NCI-H1930 (cell line): ENCODE measurements around the gene HMGXB4.

Experiments used
- DNase-seq, 2 experiments: peaks; one replicate each; lab custom pipeline; 2025; lab: John Stamatoyannopoulos, UW

HMGXB4 gene

GRCh38 chr22:35326854-35327562 lies 69.7 kb downstream of the HMGXB4 start:
- DNase-seq, result no peak

DNA sequence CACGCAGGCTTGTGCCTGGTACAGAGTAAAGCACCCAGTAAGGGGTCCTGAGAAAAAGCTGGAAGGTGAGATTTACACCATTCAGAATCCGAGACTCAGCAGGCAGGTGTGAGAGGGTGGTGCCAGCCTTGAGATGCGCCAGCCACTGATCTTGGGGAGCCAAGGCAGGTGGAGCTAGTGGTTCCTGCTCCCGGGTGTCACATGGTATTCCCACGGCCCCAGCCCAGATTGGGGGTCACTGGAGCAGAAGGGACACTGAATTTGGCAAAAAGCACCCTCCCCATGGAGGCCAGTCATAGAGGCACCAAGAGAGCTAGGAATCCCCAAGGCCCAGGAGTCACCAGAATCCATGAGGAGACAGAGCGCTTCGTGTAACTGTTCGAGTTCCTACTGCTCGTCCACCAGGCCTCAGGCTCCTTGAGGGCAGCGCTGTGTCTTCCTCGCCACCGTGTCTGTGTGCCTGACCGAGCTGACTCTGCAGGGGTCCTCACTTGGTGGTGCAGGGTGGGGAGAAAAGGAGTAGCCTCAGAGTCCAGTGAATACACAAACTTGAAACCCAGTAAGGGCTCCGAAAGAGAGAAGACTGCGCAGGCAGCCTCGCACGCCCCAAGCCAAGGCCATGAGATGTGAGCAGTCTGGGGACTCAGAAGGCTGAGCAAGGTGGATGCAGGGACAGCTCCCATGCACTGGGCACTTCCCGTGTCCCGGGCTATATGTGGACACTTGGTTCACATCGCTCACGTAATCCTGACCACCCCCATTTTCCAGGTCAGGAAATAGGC lies 70.6 kb downstream of the HMGXB4 start:
- no peak for DNase-seq

- no peak for DNase-seq
Measured at GRCh38 chr22:35328472-35328885, 71.2 kb downstream of the HMGXB4 start.

DNA sequence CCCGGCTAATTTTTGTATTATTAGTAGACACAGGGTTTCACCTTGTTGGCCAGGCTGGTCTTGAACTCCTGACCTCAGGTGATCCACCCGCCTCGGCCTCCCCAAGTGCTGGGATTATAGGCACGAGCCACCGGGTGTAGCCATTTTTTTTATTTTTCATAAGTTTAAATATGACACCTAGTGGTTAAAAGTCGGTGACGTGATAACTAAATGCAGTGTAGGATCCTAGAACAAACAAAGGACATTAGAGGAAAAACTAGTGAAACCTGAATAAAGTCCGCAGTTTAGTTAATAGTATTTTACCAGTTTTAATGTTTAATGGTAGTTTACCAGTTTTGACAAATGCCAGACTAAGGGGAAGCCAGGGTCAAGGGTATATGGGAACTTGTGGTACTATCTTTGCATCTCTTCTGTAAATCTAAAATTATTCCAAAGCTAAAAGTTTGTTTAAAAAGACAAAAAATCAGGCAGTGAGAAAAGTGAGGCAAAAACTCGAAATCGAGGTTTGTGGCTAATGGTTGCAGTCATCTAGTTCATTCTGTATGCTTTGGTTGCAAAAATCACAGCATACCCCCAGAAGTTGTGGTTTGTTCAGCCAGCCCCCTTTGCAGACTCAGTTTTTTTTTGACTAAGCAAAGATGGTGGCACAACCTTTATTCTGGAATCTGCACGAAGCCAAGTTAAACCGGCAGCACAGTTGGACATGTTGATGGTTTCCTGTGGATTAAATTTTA lies 72.0 kb downstream of the HMGXB4 start:
- DNase-seq, result no peak

GRCh38 chr22:35330258-35330861 lies 73.1 kb downstream of the HMGXB4 start:
- DNase-seq, result no peak

- DNase-seq, result no peak
Measured at GRCh38 chr22:35332278-35332677, 75.0 kb downstream of the HMGXB4 start.

GRCh38 chr22:35333220-35333619 lies 75.9 kb downstream of the HMGXB4 start:
- DNase-seq, result no peak

DNA sequence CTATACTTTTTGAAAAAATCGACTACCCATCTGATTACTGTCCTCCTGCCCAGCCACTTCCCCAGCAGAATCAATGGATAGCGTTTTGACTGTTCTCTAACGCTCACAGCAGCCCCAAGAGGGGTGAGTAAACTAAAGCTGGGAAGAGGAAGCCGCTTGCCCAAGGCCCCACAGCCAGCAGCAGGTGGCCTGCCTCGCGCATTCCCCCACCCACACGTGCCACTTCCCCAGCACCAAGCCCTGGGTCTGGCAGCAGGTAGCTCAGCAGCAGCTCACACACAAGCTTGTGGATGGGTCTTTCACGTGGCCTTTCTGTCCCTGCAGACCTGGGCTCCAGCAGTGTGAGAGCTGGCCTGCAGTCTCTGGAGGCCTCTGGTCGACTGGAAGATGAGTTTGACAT lies 76.7 kb downstream of the HMGXB4 start:
- DNase-seq, result no peak

DNA sequence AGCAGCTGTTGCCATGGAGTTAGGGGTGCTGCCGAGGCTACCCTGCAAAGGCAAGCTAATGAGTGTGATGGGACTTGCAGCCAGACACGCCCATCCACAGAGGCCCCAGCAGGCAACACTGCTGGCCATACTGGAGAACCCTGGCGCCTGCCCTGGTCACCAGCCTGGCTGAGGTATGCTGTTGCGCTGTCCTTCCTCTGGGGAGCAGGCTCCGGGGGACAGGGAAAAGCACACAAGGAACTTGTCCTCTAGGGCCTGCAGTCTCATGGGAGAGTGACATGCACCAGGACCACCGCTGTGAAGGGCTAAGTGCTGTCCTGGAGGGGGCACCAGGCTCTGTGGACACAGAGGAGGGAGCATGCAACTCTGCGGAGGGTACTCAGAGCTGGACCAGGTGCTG lies 78.2 kb downstream of the HMGXB4 start:
- no peak for DNase-seq

DNA sequence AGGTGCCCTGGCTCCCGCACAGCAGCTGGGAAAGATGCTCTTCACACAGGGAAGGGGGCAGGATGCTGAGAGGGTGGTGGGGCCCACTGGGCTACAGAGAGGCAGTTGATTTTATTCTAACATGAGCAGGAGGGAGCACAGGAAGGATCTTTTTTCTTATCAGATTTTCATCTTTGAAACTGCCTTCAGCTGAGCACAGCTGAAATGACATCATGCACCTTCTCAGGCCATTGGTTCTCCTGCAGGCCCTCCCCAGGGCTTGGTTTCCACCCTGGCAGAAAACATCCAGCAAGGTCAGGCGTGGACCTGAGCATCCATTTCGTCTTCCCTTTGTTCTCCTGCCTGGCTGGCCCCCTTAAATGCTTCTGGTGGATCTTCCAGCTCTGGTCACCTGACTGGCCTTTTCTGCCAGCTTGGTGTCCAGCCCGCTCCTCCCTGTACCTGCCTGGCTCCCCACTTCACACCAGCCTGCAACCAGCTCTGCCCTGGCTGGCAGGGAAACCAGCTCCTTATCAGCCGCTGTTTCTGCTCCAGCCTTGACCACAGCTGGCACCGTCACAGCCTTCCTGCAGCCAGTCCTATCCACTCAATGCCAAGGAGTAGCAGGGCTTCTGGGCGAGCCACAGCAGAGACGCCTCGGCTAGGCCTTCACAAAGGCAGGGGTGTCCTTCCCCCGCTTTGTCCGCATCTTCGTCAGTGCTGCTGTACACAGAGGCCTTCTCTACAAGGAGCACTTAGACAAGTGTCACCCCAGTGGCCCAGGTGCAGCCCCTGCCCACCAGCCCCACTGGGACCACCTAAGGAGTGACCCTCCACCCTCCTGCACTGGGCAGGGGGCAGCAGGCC lies 78.9 kb downstream of the HMGXB4 start:
- no peak for DNase-seq

DNA sequence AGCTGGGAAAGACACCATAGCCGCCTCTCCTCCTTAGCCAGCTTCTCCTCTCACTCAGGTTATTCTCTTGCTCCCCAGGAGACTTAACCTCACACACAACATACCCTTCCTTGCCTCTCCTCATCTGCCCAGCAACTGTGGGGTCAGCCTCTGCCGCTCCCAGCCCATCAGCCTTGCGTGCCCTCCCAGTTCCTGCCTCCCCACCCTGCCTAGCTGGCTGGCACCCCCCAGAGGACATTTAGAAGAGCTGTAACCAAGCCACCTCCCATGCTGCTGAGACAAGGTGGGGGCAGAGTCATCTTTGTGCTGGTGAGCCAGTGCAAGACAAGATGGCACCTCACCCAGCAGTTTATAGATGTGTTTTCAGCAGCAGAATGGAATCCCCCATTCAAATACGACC lies 80.6 kb downstream of the HMGXB4 start:
- DNase-seq, result no peak

DNA sequence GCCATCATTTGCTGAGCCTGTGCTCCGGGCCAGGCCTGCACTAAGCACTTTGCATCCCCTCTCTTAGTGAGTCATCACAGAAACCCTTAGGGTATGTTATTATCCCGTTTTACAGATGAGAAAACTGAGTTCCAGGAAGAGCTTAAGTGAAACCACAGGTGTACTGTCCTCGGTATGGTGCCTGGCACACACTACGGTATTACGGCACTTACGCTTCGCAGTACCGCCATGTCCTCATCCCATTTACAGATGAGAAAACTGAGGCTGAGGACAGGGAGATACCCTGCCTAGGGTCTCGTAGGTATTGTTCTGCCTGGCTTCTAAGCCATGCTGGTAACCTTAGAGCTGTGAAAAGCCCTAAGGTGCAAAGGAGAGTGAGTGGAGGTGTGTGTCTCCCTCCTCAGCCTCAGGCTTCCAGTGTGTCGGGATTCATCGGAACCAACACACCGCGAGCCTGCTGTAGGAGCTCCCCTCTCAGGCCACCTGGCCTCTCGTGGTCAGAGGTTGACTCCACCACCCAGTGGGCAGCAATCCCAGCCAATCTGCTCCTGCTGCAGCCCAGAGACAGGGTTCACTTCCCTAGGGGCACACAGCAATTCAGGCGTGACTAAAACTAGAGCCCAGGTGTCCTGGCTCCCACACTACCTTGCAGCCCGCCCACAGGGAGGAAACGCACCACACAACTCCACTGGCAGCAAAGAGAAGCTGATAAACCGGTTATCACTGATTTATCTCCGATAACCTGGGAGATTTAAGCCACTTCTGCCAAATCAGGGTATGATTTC lies 84.0 kb downstream of the HMGXB4 start:
- no peak for DNase-seq

DNA sequence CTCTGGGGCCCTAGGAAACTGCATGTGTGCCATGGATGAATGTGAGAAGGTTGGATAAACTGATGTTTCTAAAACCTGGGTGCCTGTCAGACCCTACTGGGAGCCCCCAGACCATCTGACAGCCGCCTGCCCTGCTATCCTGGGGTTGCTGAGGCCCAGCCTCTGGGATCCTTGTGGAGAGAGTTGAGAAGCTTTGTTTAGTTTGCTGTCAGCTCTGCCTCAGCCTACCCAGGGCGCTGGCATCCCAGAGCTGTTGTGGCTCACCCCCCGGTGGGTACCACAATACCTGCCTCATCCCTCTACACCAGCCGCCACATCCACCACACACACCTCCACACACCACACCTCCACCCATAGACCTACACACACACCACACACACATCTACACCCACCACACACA lies 85.1 kb downstream of the HMGXB4 start:
- DNase-seq, result no peak

- no peak for DNase-seq
Measured at GRCh38 chr22:35343664-35344550, 86.6 kb downstream of the HMGXB4 start.

GRCh38 chr22:35344956-35345690 lies 87.8 kb downstream of the HMGXB4 start:
- DNase-seq, result no peak
